ENCODE results near the gene MAP4K4.

GRCh38 chr2:101868525-101868924, 171.0 kb downstream of the MAP4K4 start:
- TF ChIP-seq CTCF (conservative IDR thresholded peaks at IDR 0.05; ENCODE audit: low read depth, low read length) (no peak), EZH2 (IDR thresholded peaks at IDR 0.05; ENCODE audit: low read length, unreplicated experiment) (no peak), EZH2phosphoT487 (IDR thresholded peaks at IDR 0.05; ENCODE audit: borderline replicate concordance, low read length) (no peak)

Data from PC-3 (cell line).